Measurements from ENCODE around the gene CCNG2. TPM values are rescaled to one million over a fixed set of nuclear protein-coding genes. Genes with fewer than 3 reads are reported as not detected.
A peak's percentile ranks its signal among the peaks of the same experiment; 100 is the strongest.

The CCNG2 gene
- total and polyA plus RNA-seq, 12 donors = 5.4 to 69.2 (median 20.9) TPM

- no peaks in the 10 kb centered on the region for H3K4me1 ChIP-seq (replicated peaks in 1 of 2)
- no peak overlapping the region for H3K4me3 ChIP-seq
- no peak for DNase-seq
- no peaks in the 10 kb centered on the region for H3K9me3 ChIP-seq (replicated peaks in 1 of 3)
- no peaks in the 10 kb centered on the region for H3K36me3 ChIP-seq (replicated peaks in 1 of 2)
- H3K27ac ChIP-seq = no peak overlapping the region
- intact Hi-C loops (cut with DNase I) = no loop called here
- TF ChIP-seq, protein P1, sequence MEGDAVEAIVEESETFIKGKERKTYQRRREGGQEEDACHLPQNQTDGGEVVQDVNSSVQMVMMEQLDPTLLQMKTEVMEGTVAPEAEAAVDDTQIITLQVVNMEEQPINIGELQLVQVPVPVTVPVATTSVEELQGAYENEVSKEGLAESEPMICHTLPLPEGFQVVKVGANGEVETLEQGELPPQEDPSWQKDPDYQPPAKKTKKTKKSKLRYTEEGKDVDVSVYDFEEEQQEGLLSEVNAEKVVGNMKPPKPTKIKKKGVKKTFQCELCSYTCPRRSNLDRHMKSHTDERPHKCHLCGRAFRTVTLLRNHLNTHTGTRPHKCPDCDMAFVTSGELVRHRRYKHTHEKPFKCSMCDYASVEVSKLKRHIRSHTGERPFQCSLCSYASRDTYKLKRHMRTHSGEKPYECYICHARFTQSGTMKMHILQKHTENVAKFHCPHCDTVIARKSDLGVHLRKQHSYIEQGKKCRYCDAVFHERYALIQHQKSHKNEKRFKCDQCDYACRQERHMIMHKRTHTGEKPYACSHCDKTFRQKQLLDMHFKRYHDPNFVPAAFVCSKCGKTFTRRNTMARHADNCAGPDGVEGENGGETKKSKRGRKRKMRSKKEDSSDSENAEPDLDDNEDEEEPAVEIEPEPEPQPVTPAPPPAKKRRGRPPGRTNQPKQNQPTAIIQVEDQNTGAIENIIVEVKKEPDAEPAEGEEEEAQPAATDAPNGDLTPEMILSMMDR (IDR thresholded peaks at IDR 0.05) = no peak
- no peak for TF ChIP-seq POLR2A (IDR thresholded peaks at IDR 0.05)
- H3K27me3 ChIP-seq = no peaks in the 10 kb centered on the region
Observed at GRCh38 chr4:77184974-77185373, 28.0 kb downstream of the CCNG2 start.

DNA sequence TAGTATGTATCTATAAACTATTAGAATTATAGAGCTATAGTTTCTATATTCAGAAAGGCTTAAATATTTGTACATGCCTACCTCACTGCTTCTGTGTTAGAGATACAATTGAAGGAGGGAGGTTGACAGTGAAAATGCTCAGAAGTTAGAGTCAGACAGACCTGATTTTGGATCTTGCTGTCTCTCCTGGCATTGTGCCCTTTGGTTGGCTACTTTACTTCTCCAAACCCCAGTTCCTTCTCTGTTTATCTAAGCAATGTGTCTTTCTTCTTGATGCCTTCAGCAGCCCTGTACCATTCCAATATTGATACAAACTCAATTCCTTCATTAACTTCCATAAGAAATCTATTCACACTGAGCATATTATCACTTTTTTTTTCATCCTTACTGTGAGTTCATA lies 28.7 kb downstream of the CCNG2 start:
- TF ChIP-seq, protein P1 (IDR thresholded peaks at IDR 0.05) = no peak
- no peak for TF ChIP-seq POLR2A (IDR thresholded peaks at IDR 0.05)
- intact Hi-C loops (cut with DNase I) = no loop called here

DNA sequence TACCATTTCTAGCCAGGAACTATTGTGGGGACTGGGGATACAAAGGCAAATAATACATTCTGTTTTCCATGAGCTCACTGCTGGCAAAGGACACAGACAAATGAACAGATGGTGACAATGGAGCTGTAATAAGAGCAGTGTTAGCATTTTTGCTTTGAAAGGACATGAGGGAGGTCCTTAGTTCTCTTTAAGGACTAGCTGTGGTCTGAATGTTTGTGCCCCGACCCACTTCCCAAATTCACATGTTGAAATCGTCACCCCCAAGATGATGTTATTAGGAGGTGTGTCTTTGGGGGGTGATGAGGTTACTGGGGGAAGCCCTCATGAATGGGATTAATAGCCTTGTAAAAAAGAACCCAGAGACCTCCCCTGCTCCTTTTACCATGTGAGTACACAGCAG lies 30.3 kb downstream of the CCNG2 start:
- Histone ChIP-seq H3K27me3 (no peaks in the 10 kb centered on the region), H3K27ac (no peak overlapping the region), H3K36me3 (replicated peaks in 1 of 2) (no peaks in the 10 kb centered on the region), H3K4me3 (no peak overlapping the region), H3K9me3 (replicated peaks in 1 of 3) (no peaks in the 10 kb centered on the region), H3K4me1 (replicated peaks in 1 of 2) (no peaks in the 10 kb centered on the region)
- intact Hi-C loops (cut with DNase I) = no loop called here
- 67 to 83% (median 74%) methylated on average over 2 of the region's 2 CpGs for WGBS, 4 donors
- DNase-seq = no peak
- TF ChIP-seq POLR2A (IDR thresholded peaks at IDR 0.05) = no peak
- TF ChIP-seq, protein P1 (IDR thresholded peaks at IDR 0.05) = no peak

More for the DNA sequence above, 28.7 kb downstream of the CCNG2 start:
- H3K4me3 ChIP-seq = no peak overlapping the region
- peak in 1 of 7 donors; percentile 7 for DNase-seq
- H3K4me1 ChIP-seq (replicated peaks in 1 of 2) = no peaks in the 10 kb centered on the region
- no peaks in the 10 kb centered on the region for H3K9me3 ChIP-seq (replicated peaks in 1 of 3)
- no peaks in the 10 kb centered on the region for H3K36me3 ChIP-seq (replicated peaks in 1 of 2)
- H3K27me3 ChIP-seq = no peaks in the 10 kb centered on the region
- H3K27ac ChIP-seq = no peak overlapping the region

- DNase-seq = no peak
- Histone ChIP-seq H3K27ac (no peak overlapping the region), H3K4me1 (replicated peaks in 1 of 2) (no peaks in the 10 kb centered on the region), H3K36me3 (replicated peaks in 1 of 2) (no peaks in the 10 kb centered on the region), H3K9me3 (replicated peaks in 1 of 3) (no peaks in the 10 kb centered on the region), H3K27me3 (no peaks in the 10 kb centered on the region), H3K4me3 (no peak overlapping the region)
- WGBS, 4 donors = 76 to 83% (median 79%) methylated on average over 9 of the region's 9 CpGs
- TF ChIP-seq POLR2A (IDR thresholded peaks at IDR 0.05) = no peak
- intact Hi-C loops (cut with DNase I) = no loop called here
Observed at GRCh38 chr4:77188498-77189220, 31.7 kb downstream of the CCNG2 start.

DNA sequence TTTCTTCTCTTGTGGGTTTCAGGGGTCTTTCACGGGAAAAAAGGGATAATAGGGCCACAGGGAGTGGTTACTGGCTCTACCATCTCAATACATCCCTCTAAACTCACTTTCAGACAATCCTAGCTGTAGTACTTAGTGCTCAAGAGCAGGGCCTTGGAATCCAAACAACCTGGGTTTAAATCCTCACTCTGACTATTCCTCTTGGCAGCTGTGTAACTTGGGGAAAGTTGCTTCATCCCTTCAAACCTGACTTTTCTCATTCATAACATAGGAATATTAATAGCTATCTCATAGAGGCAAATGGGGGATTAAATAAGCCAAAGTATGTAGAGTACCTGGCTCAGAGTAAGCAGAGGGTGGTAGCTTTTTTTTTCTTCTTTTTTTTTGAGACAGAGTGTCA lies 32.4 kb downstream of the CCNG2 start:
- intact Hi-C loops (cut with DNase I) = no loop called here
- WGBS, 4 donors = 31 to 65% (median 50%) methylated on average over 1 of the region's 1 CpG
- TF ChIP-seq, protein P1 (IDR thresholded peaks at IDR 0.05) = no peak
- TF ChIP-seq POLR2A (IDR thresholded peaks at IDR 0.05) = no peak

More for the DNA sequence above, 32.4 kb downstream of the CCNG2 start:
- H3K4me1 ChIP-seq (replicated peaks in 1 of 2) = no peaks in the 10 kb centered on the region
- H3K9me3 ChIP-seq (replicated peaks in 1 of 3) = no peaks in the 10 kb centered on the region
- no peaks in the 10 kb centered on the region for H3K27me3 ChIP-seq
- H3K4me3 ChIP-seq = no peak overlapping the region
- DNase-seq = no peak
- no peaks in the 10 kb centered on the region for H3K36me3 ChIP-seq (replicated peaks in 1 of 2)
- H3K27ac ChIP-seq = no peak overlapping the region
